Peyer's patch (tissue), 4 donors: ENCODE data around the gene TMBIM1.

ENCODE experiments used
- POLR2A ChIP-seq, 2 donors: fragments of 450-650 bp; IDR thresholded peaks; one replicate each; pipeline ENCODE4 v1.5.1; 2017; ENCODE audit warnings: antibody characterized with exemption in 2 of 2, mild to moderate bottlenecking in 2 of 2, moderate library complexity in 2 of 2
- TF ChIP-seq, protein P1 (sequence below), 6 experiments: fragments of 450-650 bp in 4 of 6; fragments of 200-600 bp in 2 of 6; sonication (generic) in 1 of 6; IDR thresholded peaks; one replicate each; pipeline ENCODE4 v1.5.1; 2017 to 2019; ENCODE audit warnings: antibody characterized with exemption in 6 of 6, mild to moderate bottlenecking in 3 of 6, moderate library complexity in 1 of 6

DNA sequence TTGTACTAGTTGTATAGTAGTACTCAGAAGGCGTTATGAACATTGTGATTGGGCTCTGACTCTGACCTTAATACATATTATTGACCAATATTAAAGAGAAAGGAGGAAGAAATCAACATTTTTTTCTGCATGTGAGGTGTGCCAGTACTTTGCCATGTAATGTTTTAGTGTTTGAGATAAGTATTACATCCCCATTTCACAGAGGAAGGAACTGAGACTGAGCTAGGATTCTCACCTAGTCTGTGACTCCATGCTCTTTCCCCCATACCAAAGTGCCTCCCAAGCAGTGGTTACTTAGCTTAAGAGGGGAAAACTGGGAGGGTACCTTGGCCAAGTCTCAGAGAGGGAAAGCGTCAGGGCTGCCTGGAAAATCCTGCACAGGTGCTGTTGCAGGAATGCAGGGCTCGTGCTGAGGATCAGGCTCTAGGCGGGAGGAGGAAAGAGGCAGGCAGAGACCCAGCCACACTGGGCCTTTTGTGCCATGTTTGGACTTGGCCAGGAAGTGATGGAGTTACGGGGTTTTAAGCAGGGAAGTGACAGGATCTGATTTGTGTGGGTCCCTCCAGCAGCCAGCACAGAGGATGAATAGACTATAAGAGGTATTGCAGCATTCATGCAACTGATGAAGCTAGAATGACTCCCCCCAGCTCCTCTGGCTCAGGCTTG, 20.3 kb downstream of the TMBIM1 start:
- TF ChIP-seq, protein P1, sequence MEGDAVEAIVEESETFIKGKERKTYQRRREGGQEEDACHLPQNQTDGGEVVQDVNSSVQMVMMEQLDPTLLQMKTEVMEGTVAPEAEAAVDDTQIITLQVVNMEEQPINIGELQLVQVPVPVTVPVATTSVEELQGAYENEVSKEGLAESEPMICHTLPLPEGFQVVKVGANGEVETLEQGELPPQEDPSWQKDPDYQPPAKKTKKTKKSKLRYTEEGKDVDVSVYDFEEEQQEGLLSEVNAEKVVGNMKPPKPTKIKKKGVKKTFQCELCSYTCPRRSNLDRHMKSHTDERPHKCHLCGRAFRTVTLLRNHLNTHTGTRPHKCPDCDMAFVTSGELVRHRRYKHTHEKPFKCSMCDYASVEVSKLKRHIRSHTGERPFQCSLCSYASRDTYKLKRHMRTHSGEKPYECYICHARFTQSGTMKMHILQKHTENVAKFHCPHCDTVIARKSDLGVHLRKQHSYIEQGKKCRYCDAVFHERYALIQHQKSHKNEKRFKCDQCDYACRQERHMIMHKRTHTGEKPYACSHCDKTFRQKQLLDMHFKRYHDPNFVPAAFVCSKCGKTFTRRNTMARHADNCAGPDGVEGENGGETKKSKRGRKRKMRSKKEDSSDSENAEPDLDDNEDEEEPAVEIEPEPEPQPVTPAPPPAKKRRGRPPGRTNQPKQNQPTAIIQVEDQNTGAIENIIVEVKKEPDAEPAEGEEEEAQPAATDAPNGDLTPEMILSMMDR (IDR thresholded peaks at IDR 0.05), result peak in 1 of 6 experiments; percentile 16
- TF ChIP-seq POLR2A (IDR thresholded peaks at IDR 0.05), result no peak
